GM19023 (cell line): ENCODE results near the gene MITF.
"Not testable (repeated sequence)": the region's sequence is repeated elsewhere in the genome, so short reads cannot be mapped to it uniquely, and the experiment has no call there.

Experiments used
- ATAC-seq: cut with Tn5 transposase; IDR thresholded peaks from one replicate; pipeline ENCODE4 v1.9.1; 2021; ENCODE audit warnings: mild to moderate bottlenecking, moderate library complexity; ENCODE audit not compliant: unreplicated experiment

Gene MITF

GRCh38 chr3:69901802-69902201 is 162.5 kb downstream of the MITF start:
- no peak for ATAC-seq

- no peak for ATAC-seq
Observed at GRCh38 chr3:69902386-69902785, 163.1 kb downstream of the MITF start.

GRCh38 chr3:69906351-69906966 is 167.2 kb downstream of the MITF start:
- no peak for ATAC-seq

- no peak for ATAC-seq
Observed at GRCh38 chr3:69907554-69907953, 168.3 kb downstream of the MITF start.

- not testable (repeated sequence) for ATAC-seq
Observed at GRCh38 chr3:69909859-69910258, 170.6 kb downstream of the MITF start.

GRCh38 chr3:69913422-69913821 is 174.2 kb downstream of the MITF start:
- ATAC-seq, result no peak

- no peak for ATAC-seq
Observed at GRCh38 chr3:69914395-69914794, 175.1 kb downstream of the MITF start.

GRCh38 chr3:69915726-69916125 is 176.5 kb downstream of the MITF start:
- no peak for ATAC-seq

GRCh38 chr3:69920009-69920408 is 180.7 kb downstream of the MITF start:
- not testable (repeated sequence) for ATAC-seq

GRCh38 chr3:69921651-69922050 is 182.4 kb downstream of the MITF start:
- ATAC-seq, result no peak

- no peak for ATAC-seq
Observed at GRCh38 chr3:69922521-69923000, 183.3 kb downstream of the MITF start.

GRCh38 chr3:69925506-69925905 is 186.2 kb downstream of the MITF start:
- ATAC-seq, result no peak

GRCh38 chr3:69926385-69926784 is 187.1 kb downstream of the MITF start:
- ATAC-seq, result no peak

GRCh38 chr3:69927571-69927970 is 188.3 kb downstream of the MITF start:
- no peak for ATAC-seq

- ATAC-seq, result no peak
Observed at GRCh38 chr3:69929019-69929418, 189.8 kb downstream of the MITF start.

- no peak for ATAC-seq
Observed at GRCh38 chr3:69930564-69930963, 191.3 kb downstream of the MITF start.

GRCh38 chr3:69932087-69932486 is 192.8 kb downstream of the MITF start:
- ATAC-seq, result no peak

GRCh38 chr3:69932501-69932900 is 193.2 kb downstream of the MITF start:
- ATAC-seq, result no peak

- no peak for ATAC-seq
Observed at GRCh38 chr3:69934398-69934797, 195.1 kb downstream of the MITF start.

- ATAC-seq, result no peak
Observed at GRCh38 chr3:69936266-69936665, 197.0 kb downstream of the MITF start.

GRCh38 chr3:69938061-69938460 is 198.8 kb downstream of the MITF start:
- no peak for ATAC-seq

- ATAC-seq, result no peak
Observed at GRCh38 chr3:69938931-69939330, 199.7 kb downstream of the MITF start.

- ATAC-seq, result no peak
Observed at GRCh38 chr3:69941037-69941436, 201.8 kb downstream of the MITF start.
